ENCODE results near the gene PRND. TPM values are rescaled to one million over a fixed set of nuclear protein-coding genes. Genes with fewer than 3 reads are reported as not detected.
"Not testable (repeated sequence)": the region's sequence is repeated elsewhere in the genome, so short reads cannot be mapped to it uniquely, and the experiment has no call there.

The PRND gene
- total and polyA plus RNA-seq, 2 of the 13 experiments (the other 11 are each of a cell fraction or from before 2014, with no cell fraction given) = not detected

GRCh38 chr20:4703281-4703676, 18.4 kb upstream of the PRND start (continued):
- TF ChIP-seq FOXO4 (CRISPR knock-in tag; conservative IDR thresholded peaks at IDR 0.05) (no peak), HINFP (CRISPR knock-in tag; IDR thresholded peaks at IDR 0.05; ENCODE audit: low read depth) (no peak), CBFB (CRISPR knock-in tag; IDR thresholded peaks at IDR 0.05) (no peak), ZNF883 (CRISPR knock-in tag; IDR thresholded peaks at IDR 0.05; ENCODE audit: not compliant biosample characterization) (no peak), ZXDC (CRISPR knock-in tag; IDR thresholded peaks at IDR 0.05) (no peak)

- ATAC-seq; BruUV-seq (replicated peaks); CTCF ChIA-PET (ENCODE audit: low intra/inter-chr PET ratio, low total read pairs); intact Hi-C loops (cut with micrococcal nuclease; ENCODE audit: unreplicated experiment); H2AFZ ChIP-seq (ENCODE audit: low read length); H3K4me3 ChIP-seq (replicated peaks in 1 of 3; ENCODE audit: insufficient read depth in 1 of 3, low read depth in 2 of 3, low read length in 3 of 3); H3K27ac ChIP-seq (ENCODE audit: extremely low read length, insufficient read depth, low read length); FAIRE-seq; in situ Hi-C loops (cut with HindIII; ENCODE audit: extremely low pct_ligation_motif_present, low pct_unique_long_range_greater_than_20kb); H3K9ac ChIP-seq (ENCODE audit: insufficient read depth, low read depth, low read length); H3K4me2 ChIP-seq (ENCODE audit: low read depth, low read length); H3K9me3 ChIP-seq (ENCODE audit: low read length); POLR2A ChIA-PET; H3K79me2 ChIP-seq (ENCODE audit: insufficient read depth, low read length); DNase-seq (ENCODE audit: low spot score); H3K36me3 ChIP-seq (replicated peaks in 1 of 2; ENCODE audit: control insufficient read depth in 1 of 2, insufficient read depth in 2 of 2, low read length in 2 of 2); H4K20me1 ChIP-seq (ENCODE audit: insufficient read depth, low read length): not testable (repeated sequence)
- Histone ChIP-seq H3K4me1 (ENCODE audit: insufficient read depth, low read length) (peaks cover 16% of the 10 kb centered on the region), H3K27me3 (ENCODE audit: control insufficient read depth in 1 of 2, insufficient read depth in 2 of 2, low read length in 2 of 2) (peaks cover 0 to 23% of the 10 kb centered on the region in 2 experiments; a peak in 4 of 5 replicates)
- 68% methylated on average over 12 of the region's 12 CpGs for WGBS (ENCODE audit: low lambda C conversion rate)
Measured at GRCh38 chr20:4706941-4707340, 14.8 kb upstream of the PRND start.

Measured in HepG2 (cell line).